ENCODE measurements around the gene IGSF21.

Gene IGSF21

GRCh38 chr1:18237371-18237770 is 129.8 kb downstream of the IGSF21 start:
- DNase-seq (ENCODE audit: low read depth in 1 of 2, low spot score in 1 of 2): no peak
- Histone ChIP-seq H3K4me3 (replicated peaks; ENCODE audit: insufficient read depth, low read length) (no peak overlapping the region), H3K27me3 (ENCODE audit: insufficient read depth, poor library complexity, severe bottlenecking) (no peaks in the 10 kb centered on the region), H3K27ac (replicated peaks) (no peak overlapping the region)
- TF ChIP-seq SPI1 (IDR thresholded peaks at IDR 0.05; ENCODE audit: borderline replicate concordance, low read depth): no peak

GRCh38 chr1:18238190-18238589 is 130.6 kb downstream of the IGSF21 start:
- Histone ChIP-seq H3K27me3 (ENCODE audit: insufficient read depth, poor library complexity, severe bottlenecking) (no peaks in the 10 kb centered on the region), H3K27ac (replicated peaks) (no peak overlapping the region), H3K4me3 (replicated peaks; ENCODE audit: insufficient read depth, low read length) (no peak overlapping the region)
- no peak for DNase-seq (ENCODE audit: low read depth in 1 of 2, low spot score in 1 of 2)
- TF ChIP-seq POLR2AphosphoS5 (IDR thresholded peaks at IDR 0.05; ENCODE audit: low read depth) (no peak), GABPA (IDR thresholded peaks at IDR 0.05; ENCODE audit: low read depth) (no peak), SPI1 (IDR thresholded peaks at IDR 0.05; ENCODE audit: borderline replicate concordance, low read depth) (no peak), CTCF (IDR thresholded peaks at IDR 0.05; ENCODE audit: insufficient read depth, low read length) (no peak)
- TF ChIP-seq, protein P1, sequence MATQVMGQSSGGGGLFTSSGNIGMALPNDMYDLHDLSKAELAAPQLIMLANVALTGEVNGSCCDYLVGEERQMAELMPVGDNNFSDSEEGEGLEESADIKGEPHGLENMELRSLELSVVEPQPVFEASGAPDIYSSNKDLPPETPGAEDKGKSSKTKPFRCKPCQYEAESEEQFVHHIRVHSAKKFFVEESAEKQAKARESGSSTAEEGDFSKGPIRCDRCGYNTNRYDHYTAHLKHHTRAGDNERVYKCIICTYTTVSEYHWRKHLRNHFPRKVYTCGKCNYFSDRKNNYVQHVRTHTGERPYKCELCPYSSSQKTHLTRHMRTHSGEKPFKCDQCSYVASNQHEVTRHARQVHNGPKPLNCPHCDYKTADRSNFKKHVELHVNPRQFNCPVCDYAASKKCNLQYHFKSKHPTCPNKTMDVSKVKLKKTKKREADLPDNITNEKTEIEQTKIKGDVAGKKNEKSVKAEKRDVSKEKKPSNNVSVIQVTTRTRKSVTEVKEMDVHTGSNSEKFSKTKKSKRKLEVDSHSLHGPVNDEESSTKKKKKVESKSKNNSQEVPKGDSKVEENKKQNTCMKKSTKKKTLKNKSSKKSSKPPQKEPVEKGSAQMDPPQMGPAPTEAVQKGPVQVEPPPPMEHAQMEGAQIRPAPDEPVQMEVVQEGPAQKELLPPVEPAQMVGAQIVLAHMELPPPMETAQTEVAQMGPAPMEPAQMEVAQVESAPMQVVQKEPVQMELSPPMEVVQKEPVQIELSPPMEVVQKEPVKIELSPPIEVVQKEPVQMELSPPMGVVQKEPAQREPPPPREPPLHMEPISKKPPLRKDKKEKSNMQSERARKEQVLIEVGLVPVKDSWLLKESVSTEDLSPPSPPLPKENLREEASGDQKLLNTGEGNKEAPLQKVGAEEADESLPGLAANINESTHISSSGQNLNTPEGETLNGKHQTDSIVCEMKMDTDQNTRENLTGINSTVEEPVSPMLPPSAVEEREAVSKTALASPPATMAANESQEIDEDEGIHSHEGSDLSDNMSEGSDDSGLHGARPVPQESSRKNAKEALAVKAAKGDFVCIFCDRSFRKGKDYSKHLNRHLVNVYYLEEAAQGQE (IDR thresholded peaks at IDR 0.05; ENCODE audit: insufficient replicate concordance, low read depth): no peak

DNA sequence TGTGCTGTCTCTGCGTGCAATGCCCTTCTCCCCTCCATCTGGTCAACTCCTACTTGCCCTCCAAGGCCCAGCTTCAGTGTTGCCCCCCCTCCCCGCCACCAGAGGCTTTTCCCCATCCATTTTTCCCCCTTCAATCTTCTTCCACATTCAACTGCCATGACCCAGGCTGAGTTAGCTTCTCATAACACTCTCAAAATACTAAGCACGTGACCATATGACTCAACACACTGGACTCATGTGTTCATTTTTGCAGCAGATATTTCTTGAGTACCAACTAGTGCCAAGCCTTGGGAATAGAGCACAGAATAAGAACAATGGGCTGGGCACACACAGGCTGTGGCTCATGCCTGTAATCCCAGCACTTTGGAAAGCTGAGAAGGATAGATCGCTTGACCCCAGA is 132.1 kb downstream of the IGSF21 start:
- TF ChIP-seq, protein P1 (IDR thresholded peaks at IDR 0.05; ENCODE audit: insufficient replicate concordance, low read depth): no peak
- no peak for TF ChIP-seq GABPA (IDR thresholded peaks at IDR 0.05; ENCODE audit: low read depth)
- TF ChIP-seq SPI1 (IDR thresholded peaks at IDR 0.05; ENCODE audit: borderline replicate concordance, low read depth): no peak
- no peak for TF ChIP-seq CTCF (IDR thresholded peaks at IDR 0.05; ENCODE audit: insufficient read depth, low read length)
- no peak for DNase-seq (ENCODE audit: low read depth in 1 of 2, low spot score in 1 of 2)
- Histone ChIP-seq H3K4me3 (replicated peaks; ENCODE audit: insufficient read depth, low read length) (no peak overlapping the region), H3K27ac (replicated peaks) (no peak overlapping the region), H3K27me3 (ENCODE audit: insufficient read depth, poor library complexity, severe bottlenecking) (no peaks in the 10 kb centered on the region)

DNA sequence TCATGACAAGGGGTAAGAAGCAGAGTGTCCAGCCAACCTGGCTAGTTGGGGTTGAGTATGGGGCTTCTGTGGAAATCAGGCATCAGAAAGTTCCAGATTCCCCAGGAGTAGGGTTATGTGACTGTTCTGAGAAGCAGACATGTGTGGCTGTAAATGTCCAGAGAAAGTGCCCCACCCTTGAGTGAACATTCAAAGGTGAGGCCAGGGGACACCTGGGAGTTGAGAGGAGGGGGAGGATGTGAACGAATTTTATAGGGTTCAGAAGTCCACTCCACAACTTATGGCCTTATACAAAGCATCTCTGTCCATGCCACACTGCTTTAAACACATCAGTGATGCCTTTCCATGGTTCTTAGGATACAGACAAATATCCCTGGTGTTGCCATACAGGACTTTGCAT is 133.3 kb downstream of the IGSF21 start:
- H3K27me3 ChIP-seq (ENCODE audit: insufficient read depth, poor library complexity, severe bottlenecking): no peaks in the 10 kb centered on the region
- H3K4me3 ChIP-seq (replicated peaks; ENCODE audit: insufficient read depth, low read length): no peak overlapping the region
- DNase-seq (ENCODE audit: low read depth in 1 of 2, low spot score in 1 of 2): no peak
- no peak for TF ChIP-seq CTCF (IDR thresholded peaks at IDR 0.05; ENCODE audit: insufficient read depth, low read length)
- no peak for TF ChIP-seq POLR2AphosphoS5 (IDR thresholded peaks at IDR 0.05; ENCODE audit: low read depth)
- no peak for TF ChIP-seq GABPA (IDR thresholded peaks at IDR 0.05; ENCODE audit: low read depth)
- H3K27ac ChIP-seq (replicated peaks): no peak overlapping the region
